A549 treated with AZD9567 at 1 μM for 4 hours (cell line): ENCODE results near the gene EIF4G2. TPM values are rescaled to one million over a fixed set of nuclear protein-coding genes. Genes with fewer than 3 reads are reported as not detected.

Experiments used
- total RNA-seq: library from RNA; stranded (reverse); fragments of 200-300 nt; extraction: Qiagen RNA extraction; gene quantifications from 5 replicates; pipeline ENCODE4 v1.2.3, GENCODE V29; 2022; ENCODE audit not compliant: insufficient read depth

The EIF4G2 gene
- total RNA-seq = 540 to 1,006 TPM (median 567 TPM) in 5 replicates

DNA sequence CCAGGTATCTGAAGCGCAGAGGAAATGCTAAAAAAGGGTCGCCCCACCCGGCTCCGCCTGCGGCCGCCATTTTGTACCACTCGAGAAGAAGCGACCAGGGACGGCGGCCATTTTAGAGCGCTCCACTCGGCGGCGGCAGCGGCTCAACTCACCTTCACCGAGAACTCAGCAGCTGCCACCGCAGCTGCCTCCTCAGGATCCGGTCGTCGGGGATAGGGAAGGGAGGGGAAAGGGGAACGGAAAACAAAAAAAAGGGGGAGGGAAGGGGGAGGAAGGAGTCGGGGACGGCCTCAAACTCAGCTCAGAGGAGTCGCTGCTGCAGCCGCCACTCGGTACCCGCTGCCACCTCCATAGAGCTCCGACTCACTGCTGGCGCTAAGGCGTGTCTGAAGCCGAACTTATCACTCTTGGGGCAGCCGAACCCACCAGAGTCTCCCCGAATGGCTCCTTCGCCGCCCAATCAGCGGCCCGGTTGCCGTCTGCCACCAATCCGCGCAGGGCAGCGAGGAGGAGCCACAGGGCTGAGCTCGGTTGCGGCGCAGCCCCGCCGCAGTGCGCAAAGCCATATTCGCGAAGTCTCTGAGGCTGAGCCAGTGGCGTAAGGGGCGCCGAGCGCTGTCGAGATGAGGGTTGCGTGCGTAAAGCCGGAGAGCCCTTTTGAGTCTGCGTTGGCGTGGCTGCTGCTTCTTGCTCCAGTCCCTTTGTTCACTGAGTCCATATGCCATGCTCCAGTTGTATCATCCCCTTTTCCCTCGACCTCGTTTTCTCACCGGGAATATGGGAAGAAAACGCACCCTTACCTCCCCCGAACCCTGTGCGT, at the start of gene EIF4G2:
TSS of gene EIF4G2 (minus strand) at position 374 of the 820 bp plus-strand sequence.

DNA sequence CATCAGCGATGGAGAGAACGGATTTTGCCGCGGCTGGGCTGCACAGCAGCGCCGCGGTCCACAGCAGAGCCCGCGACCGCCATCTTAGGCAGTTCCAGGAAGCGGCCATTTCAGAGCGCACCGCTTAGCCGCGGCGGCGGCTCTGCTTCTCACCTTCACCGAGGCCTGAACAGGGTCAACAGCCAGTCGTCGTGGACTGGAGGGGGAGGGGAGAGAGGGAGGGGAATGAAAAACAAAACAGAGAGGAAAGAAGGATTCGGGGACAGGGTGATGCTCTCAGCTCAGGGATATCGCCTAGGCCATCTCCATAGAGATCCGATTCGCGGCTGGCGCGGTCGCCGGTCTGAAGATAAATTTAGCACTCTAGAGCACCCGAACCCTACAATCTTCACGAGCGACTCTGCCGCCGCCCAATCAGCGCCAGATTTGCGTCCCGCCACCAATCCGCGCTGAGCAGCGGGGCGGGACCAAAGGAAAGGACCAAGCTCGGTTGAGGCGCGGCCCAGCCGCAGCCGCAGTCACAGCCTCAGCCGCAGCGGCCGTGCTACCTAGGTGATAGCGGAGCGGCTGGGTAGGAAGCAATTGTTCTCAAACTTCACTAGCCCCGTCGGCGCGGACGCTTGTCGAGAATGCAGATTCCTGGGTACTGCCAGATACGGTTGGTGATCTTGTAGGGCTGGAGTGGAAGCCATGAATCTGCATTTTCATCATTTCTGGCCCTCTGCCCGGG, 49.1 kb upstream of the EIF4G2 start, which contains the start of gene ZBED5:
TSS of gene ZBED5 (minus strand) at position 345 of the 730 bp plus-strand sequence. CDS start 3,108 bp downstream, outside the sequence.

DNA sequence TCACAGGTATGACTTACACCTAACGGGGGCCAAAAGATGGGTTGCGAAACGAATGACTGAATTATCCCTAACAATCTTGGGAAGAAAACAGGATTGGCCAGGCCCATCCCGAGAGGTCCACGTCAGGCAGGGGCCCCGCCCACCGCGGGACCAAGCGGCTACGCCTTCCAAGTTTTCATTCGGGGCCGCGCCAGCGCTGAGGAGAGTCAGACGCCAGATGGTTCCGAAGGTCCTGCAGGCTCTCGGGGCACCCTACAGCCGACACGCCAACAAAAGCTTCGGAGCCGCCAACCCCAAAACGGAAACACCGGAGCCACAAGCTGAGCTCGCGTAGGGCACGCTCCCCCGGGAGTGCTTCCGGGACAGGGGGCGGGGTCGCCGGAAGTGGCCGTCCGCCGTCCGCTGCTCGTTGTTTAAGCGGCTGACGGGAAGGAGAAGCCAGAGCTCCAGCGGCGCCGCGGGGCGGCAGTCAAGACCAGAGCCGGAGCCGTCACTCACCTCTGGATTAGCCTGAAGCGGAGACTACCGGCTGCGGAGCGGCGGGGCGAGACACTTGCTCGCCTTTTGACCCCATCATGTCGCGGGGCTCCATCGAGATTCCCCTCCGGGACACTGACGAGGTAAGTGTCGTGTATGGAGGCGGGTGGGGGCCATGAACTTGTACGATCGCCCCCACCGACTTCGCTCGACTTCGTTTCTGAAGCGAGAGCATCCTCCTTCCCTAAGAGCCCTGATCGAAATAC, 57.7 kb downstream of the EIF4G2 start, which contains the start of gene CTR9:
TSS of gene CTR9 (plus strand) at position 409 of the 743 bp plus-strand sequence. CDS start at position 576, 167 bp downstream.

Other genes starting within 250 kb of the EIF4G2 start
- 0.21 to 0.61 TPM (median 0.23 TPM) in 4 of 5 replicates, not detected in the other for gene LYVE1, start 240.3 kb downstream of the EIF4G2 start, total RNA-seq
- 0.02 to 0.08 TPM (median 0.03 TPM) in 4 of 5 replicates, not detected in the other for gene IRAG1, start 115.2 kb downstream of the EIF4G2 start, total RNA-seq
- gene CTR9, start 57.7 kb downstream of the EIF4G2 start, total RNA-seq = 22.5 to 31.9 TPM (median 24.9 TPM) in 5 replicates
- 16.8 to 26.0 TPM (median 24.1 TPM) in 5 replicates for gene ZBED5, start 49.1 kb upstream of the EIF4G2 start, total RNA-seq